ENCODE results near the gene EAF2. TPM values are rescaled to one million over a fixed set of nuclear protein-coding genes. Genes with fewer than 3 reads are reported as not detected.

Gene EAF2
- total RNA-seq, 3 donors from 2014 or later: 5.6 to 8.9 (median 6.7) TPM

GRCh38 chr3:121863801-121864200, 28.8 kb downstream of the EAF2 start:
- H3K9me3 ChIP-seq: no peaks in the 10 kb centered on the region
- DNase-seq (no peak), ATAC-seq (no peak)
- H3K36me3 ChIP-seq (ENCODE audit: low read depth): no peaks in the 10 kb centered on the region
- TF ChIP-seq, protein P1, sequence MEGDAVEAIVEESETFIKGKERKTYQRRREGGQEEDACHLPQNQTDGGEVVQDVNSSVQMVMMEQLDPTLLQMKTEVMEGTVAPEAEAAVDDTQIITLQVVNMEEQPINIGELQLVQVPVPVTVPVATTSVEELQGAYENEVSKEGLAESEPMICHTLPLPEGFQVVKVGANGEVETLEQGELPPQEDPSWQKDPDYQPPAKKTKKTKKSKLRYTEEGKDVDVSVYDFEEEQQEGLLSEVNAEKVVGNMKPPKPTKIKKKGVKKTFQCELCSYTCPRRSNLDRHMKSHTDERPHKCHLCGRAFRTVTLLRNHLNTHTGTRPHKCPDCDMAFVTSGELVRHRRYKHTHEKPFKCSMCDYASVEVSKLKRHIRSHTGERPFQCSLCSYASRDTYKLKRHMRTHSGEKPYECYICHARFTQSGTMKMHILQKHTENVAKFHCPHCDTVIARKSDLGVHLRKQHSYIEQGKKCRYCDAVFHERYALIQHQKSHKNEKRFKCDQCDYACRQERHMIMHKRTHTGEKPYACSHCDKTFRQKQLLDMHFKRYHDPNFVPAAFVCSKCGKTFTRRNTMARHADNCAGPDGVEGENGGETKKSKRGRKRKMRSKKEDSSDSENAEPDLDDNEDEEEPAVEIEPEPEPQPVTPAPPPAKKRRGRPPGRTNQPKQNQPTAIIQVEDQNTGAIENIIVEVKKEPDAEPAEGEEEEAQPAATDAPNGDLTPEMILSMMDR (IDR thresholded peaks at IDR 0.05): no peak
- intact Hi-C loops (cut with DNase I, micrococcal nuclease): no loop called here
- H3K4me3 ChIP-seq: no peak overlapping the region
- no peaks in the 10 kb centered on the region for H3K4me1 ChIP-seq (ENCODE audit: low read depth)

DNA sequence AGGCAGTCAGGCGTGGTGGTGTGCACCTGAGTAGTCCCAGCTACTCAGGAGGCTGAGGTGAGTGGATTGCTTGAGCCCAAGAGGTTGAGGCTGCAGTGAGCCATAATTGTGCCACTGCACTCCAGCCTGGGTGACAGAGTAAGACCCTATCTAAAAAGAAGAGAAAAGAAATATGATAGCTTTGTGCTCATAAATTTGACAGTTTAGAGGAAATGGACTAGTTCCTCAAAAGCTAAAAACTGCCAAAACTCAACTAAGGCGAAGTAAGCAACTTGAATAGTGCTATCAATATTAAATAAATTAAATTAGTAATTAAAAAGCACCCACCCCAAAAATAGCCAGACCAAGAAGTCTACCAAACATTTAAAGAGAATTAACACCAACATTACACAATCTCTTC, 34.7 kb downstream of the EAF2 start:
- TF ChIP-seq, protein P1 (IDR thresholded peaks at IDR 0.05): no peak
- ATAC-seq: no peak
- intact Hi-C loops (cut with DNase I, micrococcal nuclease): no loop called here
- Histone ChIP-seq H3K36me3 (ENCODE audit: low read depth) (no peaks in the 10 kb centered on the region), H3K9me3 (no peaks in the 10 kb centered on the region), H3K4me3 (no peak overlapping the region), H3K4me1 (ENCODE audit: low read depth) (no peaks in the 10 kb centered on the region)
- no peak for DNase-seq

- intact Hi-C loops (cut with DNase I, micrococcal nuclease): no loop called here
- ATAC-seq: no peak
- DNase-seq: no peak
- no peaks in the 10 kb centered on the region for H3K4me1 ChIP-seq (ENCODE audit: low read depth)
- no peaks in the 10 kb centered on the region for H3K9me3 ChIP-seq
- TF ChIP-seq, protein P1 (IDR thresholded peaks at IDR 0.05): no peak
- no peaks in the 10 kb centered on the region for H3K36me3 ChIP-seq (ENCODE audit: low read depth)
- H3K4me3 ChIP-seq: no peak overlapping the region
Observed at GRCh38 chr3:121870717-121871116, 35.7 kb downstream of the EAF2 start.

DNA sequence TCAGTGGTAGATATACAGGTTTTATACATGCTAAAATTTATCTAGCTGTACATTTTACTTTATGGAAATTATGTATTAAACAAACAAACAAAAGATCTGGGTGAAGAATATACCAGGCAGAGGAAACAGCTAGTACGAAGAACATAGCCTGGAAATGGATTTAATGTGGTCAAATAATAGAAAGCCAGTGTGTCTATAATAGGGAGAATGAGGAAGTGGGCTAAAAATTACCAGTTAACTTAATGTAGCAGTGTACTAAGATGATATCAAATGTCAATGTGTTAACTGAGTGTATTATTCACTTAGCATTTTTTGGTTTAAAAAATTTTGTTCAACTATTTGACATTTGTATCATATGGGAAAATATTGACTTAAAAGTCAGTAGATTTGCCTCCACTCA, 36.4 kb downstream of the EAF2 start:
- Histone ChIP-seq H3K36me3 (ENCODE audit: low read depth) (no peaks in the 10 kb centered on the region), H3K9me3 (no peaks in the 10 kb centered on the region), H3K4me3 (no peak overlapping the region), H3K4me1 (ENCODE audit: low read depth) (no peaks in the 10 kb centered on the region)
- intact Hi-C loops (cut with DNase I, micrococcal nuclease): no loop called here
- TF ChIP-seq, protein P1 (IDR thresholded peaks at IDR 0.05): no peak
- no peak for ATAC-seq
- DNase-seq: no peak

- Histone ChIP-seq H3K36me3 (ENCODE audit: low read depth) (no peaks in the 10 kb centered on the region), H3K4me3 (no peak overlapping the region), H3K9me3 (no peaks in the 10 kb centered on the region), H3K4me1 (ENCODE audit: low read depth) (no peaks in the 10 kb centered on the region)
- DNase-seq (no peak), ATAC-seq (no peak)
- intact Hi-C loops (cut with DNase I, micrococcal nuclease): no loop called here
- TF ChIP-seq, protein P1 (IDR thresholded peaks at IDR 0.05): no peak
Observed at GRCh38 chr3:121878411-121878810, 43.4 kb downstream of the EAF2 start.

DNA sequence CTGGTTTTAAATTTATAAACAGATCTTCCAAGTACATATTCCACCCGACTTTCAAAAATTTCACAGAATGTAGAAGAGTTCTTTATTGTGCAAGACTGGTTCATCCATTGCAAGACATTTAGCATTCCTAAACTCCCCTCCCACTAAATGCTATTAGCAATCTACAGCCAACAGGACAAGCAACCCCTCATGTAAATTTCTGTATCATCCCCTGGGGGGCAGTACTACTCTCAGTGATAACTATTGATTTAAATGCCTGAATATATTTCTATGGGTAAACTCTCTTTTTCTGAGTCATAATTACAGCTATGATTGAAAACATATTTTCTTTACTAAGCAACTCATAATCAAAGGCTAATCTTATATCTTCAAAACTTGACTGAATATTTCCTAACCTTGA, 48.5 kb downstream of the EAF2 start:
- no peak for ATAC-seq
- TF ChIP-seq, protein P1 (IDR thresholded peaks at IDR 0.05): no peak

More for the DNA sequence above, 48.5 kb downstream of the EAF2 start:
- intact Hi-C loops (cut with DNase I, micrococcal nuclease): no loop called here
- Histone ChIP-seq H3K36me3 (ENCODE audit: low read depth) (no peaks in the 10 kb centered on the region), H3K4me1 (ENCODE audit: low read depth) (no peaks in the 10 kb centered on the region), H3K9me3 (no peaks in the 10 kb centered on the region), H3K4me3 (no peak overlapping the region)
- peak in 1 of 3 donors; percentile 26 for DNase-seq
